GM18526 (cell line): ENCODE measurements around the gene PIH1D1.

Source experiments
- POLR2A ChIP-seq: IDR thresholded peaks from 3 replicates; pipeline ENCODE4 v1.6.1; 2011; ENCODE audit not compliant: insufficient read length; ENCODE audit errors: extremely low read depth

PIH1D1 gene

GRCh38 chr19:49447485-49448431 lies 3.9 kb downstream of the PIH1D1 start:
- no peak for TF ChIP-seq POLR2A

GRCh38 chr19:49445997-49446396 lies 5.6 kb downstream of the PIH1D1 start:
- no peak for TF ChIP-seq POLR2A

GRCh38 chr19:49443366-49444099 lies 8.1 kb downstream of the PIH1D1 start:
- no peak for TF ChIP-seq POLR2A

GRCh38 chr19:49442771-49443365 lies 8.7 kb downstream of the PIH1D1 start:
- no peak for TF ChIP-seq POLR2A

GRCh38 chr19:49442354-49442753 lies 9.3 kb downstream of the PIH1D1 start:
- TF ChIP-seq POLR2A, result no peak

GRCh38 chr19:49441960-49442350 lies 9.7 kb downstream of the PIH1D1 start:
- no peak for TF ChIP-seq POLR2A

GRCh38 chr19:49441210-49441959 lies 10.2 kb downstream of the PIH1D1 start, which contains the start of gene SLC17A7:
TSS of gene SLC17A7 (minus strand) at chr19:49441527. CDS start at chr19:49441379, 148 bp downstream.
- no peak for TF ChIP-seq POLR2A

GRCh38 chr19:49440439-49441209 lies 11.0 kb downstream of the PIH1D1 start:
- TF ChIP-seq POLR2A, result no peak

- no peak for TF ChIP-seq POLR2A
Measured at GRCh38 chr19:49439836-49440235, 11.8 kb downstream of the PIH1D1 start.

GRCh38 chr19:49438261-49438660 lies 13.4 kb downstream of the PIH1D1 start:
- TF ChIP-seq POLR2A, result no peak

- no peak for TF ChIP-seq POLR2A
Measured at GRCh38 chr19:49437231-49437630, 14.4 kb downstream of the PIH1D1 start.

- no peak for TF ChIP-seq POLR2A
Measured at GRCh38 chr19:49436381-49437017, 15.1 kb downstream of the PIH1D1 start.

- no peak for TF ChIP-seq POLR2A
Measured at GRCh38 chr19:49435670-49436069, 15.9 kb downstream of the PIH1D1 start.
